ENCODE results near the gene PARD6A.

- TF ChIP-seq EP300 (IDR thresholded peaks at IDR 0.05), result no peak
- TF ChIP-seq CTCF (IDR thresholded peaks at IDR 0.05), result peak; percentile 61 to 75
These were observed 12.2 kb downstream of the PARD6A start for GRCh38 chr16:67672739-67673662.
